Fibroblast of mammary gland (primary cell): ENCODE results near the gene TBKBP1.

Experiments used
- DNase-seq: peaks from one replicate; pipeline ENCODE4 v3.0.0-alpha.2; 2010; ENCODE audit warnings: low read depth
- H3K4me3 ChIP-seq: 2 replicates; pipeline ENCODE4 v1.5.1; 2011; ENCODE audit warnings: low read depth, mild to moderate bottlenecking, low read length, moderate library complexity; ENCODE audit not compliant: control insufficient read depth
- CTCF ChIP-seq: conservative IDR thresholded peaks from 2 replicates; pipeline ENCODE4 v1.5.1; 2011; ENCODE audit warnings: low read depth, low read length, inconsistent platforms; ENCODE audit not compliant: control insufficient read depth, insufficient read depth

TBKBP1 gene

GRCh38 chr17:47719411-47720152 is 25.6 kb downstream of the TBKBP1 start:
- peak; percentile 80 for DNase-seq
- H3K4me3 ChIP-seq, result no peak overlapping the region
- TF ChIP-seq CTCF, result no peak

GRCh38 chr17:47720196-47720595 is 26.2 kb downstream of the TBKBP1 start:
- H3K4me3 ChIP-seq, result no peak overlapping the region
- no peak for DNase-seq
- TF ChIP-seq CTCF, result no peak

- H3K4me3 ChIP-seq, result no peak overlapping the region
- DNase-seq, result no peak
- no peak for TF ChIP-seq CTCF
Measured at GRCh38 chr17:47720754-47721533, 27.0 kb downstream of the TBKBP1 start.

- DNase-seq, result no peak
- no peak overlapping the region for H3K4me3 ChIP-seq
- no peak for TF ChIP-seq CTCF
Measured at GRCh38 chr17:47721725-47722124, 27.8 kb downstream of the TBKBP1 start.

GRCh38 chr17:47724705-47725104 is 30.7 kb downstream of the TBKBP1 start:
- H3K4me3 ChIP-seq, result no peak overlapping the region
- no peak for DNase-seq
- no peak for TF ChIP-seq CTCF

GRCh38 chr17:47725446-47726111 is 31.6 kb downstream of the TBKBP1 start:
- TF ChIP-seq CTCF, result peak; percentile 16
- DNase-seq, result no peak
- H3K4me3 ChIP-seq, result no peak overlapping the region
